ENCODE results near the gene NXPH2. TPM values are rescaled to one million over a fixed set of nuclear protein-coding genes. Genes with fewer than 3 reads are reported as not detected.

The NXPH2 gene
- total RNA-seq, 2 donors from 2014 or later: not detected

DNA sequence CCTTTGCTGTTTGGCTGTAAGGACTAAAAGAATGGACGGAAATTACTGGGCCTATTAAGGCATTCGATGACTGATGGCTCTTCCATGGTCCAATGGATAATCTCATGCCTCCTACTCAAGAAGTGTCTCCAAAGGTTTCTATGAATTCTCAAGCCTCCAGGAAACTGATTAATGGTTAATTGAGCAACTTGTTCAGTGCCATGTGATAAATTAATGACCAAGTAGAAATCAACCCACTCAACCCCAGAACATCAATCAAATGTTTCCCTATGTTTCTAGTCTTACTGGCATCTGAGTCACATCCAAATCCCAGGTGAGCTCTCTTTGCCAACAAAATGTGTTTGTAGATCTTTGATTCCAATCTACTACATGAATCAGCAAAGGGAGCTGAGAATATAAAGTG is 103.6 kb downstream of the NXPH2 start:
- no peak for TF ChIP-seq CTCF (IDR thresholded peaks at IDR 0.05)
- DNase-seq: no peak
- H3K27me3 ChIP-seq: no peaks in the 10 kb centered on the region
- H3K9ac ChIP-seq (ENCODE audit: low read depth in 2 of 2, low read length in 2 of 2): no peak overlapping the region
- H3K9me3 ChIP-seq: no peaks in the 10 kb centered on the region
- intact Hi-C loops (cut with DNase I): no loop called here
- no peaks in the 10 kb centered on the region for H3K36me3 ChIP-seq
- H3K27ac ChIP-seq: no peak overlapping the region
- no peak overlapping the region for H3K4me3 ChIP-seq
- H3K4me1 ChIP-seq: no peaks in the 10 kb centered on the region

DNA sequence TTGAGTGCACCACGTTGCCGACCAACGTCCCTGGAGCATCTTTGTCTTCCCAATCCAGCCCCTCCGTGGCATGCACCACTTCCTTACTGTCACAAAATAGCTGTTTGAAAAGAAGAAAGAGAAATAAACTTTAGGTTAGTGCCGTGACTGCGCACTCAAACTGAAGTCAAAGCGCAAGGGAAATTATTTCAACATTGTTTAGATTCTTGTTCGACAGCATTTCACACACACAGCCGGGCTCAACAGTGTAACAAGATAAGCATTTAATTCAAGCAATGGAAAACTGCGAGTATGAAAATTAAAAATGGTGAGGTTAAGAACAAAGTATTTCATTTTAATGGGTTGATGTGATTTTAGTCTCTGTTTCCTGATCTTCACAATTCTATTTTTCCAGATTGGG is 108.6 kb downstream of the NXPH2 start:
- Histone ChIP-seq H3K36me3 (no peaks in the 10 kb centered on the region), H3K9me3 (no peaks in the 10 kb centered on the region), H3K27ac (no peak overlapping the region), H3K9ac (ENCODE audit: low read depth in 2 of 2, low read length in 2 of 2) (no peak overlapping the region), H3K27me3 (no peaks in the 10 kb centered on the region), H3K4me1 (no peaks in the 10 kb centered on the region), H3K4me3 (no peak overlapping the region)
- intact Hi-C loops (cut with DNase I): no loop called here
- DNase-seq: no peak
- no peak for TF ChIP-seq CTCF (IDR thresholded peaks at IDR 0.05)

- Histone ChIP-seq H3K36me3 (no peaks in the 10 kb centered on the region), H3K4me3 (no peak overlapping the region), H3K27me3 (no peaks in the 10 kb centered on the region), H3K9me3 (no peaks in the 10 kb centered on the region), H3K9ac (ENCODE audit: low read depth in 2 of 2, low read length in 2 of 2) (no peak overlapping the region), H3K4me1 (no peaks in the 10 kb centered on the region), H3K27ac (no peak overlapping the region)
- intact Hi-C loops (cut with DNase I): no loop called here
- DNase-seq: no peak
- no peak for TF ChIP-seq CTCF (IDR thresholded peaks at IDR 0.05)
Measured at GRCh38 chr2:138670734-138671133, 109.5 kb downstream of the NXPH2 start.

DNA sequence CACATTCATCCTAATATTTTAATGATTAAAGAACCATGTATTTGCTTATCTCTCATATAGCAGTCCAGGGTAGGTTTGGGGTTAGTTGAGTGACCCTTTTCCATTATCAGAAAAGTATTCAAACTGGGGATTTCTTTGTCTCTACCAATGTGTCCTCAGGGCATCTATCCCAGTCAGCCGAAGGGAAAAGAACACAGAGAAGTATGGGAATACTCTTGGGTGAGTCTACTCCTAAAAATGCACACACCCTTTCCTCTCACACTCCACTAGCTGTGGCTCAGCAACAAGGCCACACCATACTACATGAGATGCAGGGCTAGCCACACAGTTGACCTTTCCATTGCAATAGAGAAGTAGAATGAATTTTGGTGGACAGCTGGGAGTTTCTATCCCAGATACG is 114.3 kb downstream of the NXPH2 start:
- H3K4me1 ChIP-seq: no peaks in the 10 kb centered on the region
- intact Hi-C loops (cut with DNase I): no loop called here
- H3K4me3 ChIP-seq: no peak overlapping the region
- H3K9me3 ChIP-seq: no peaks in the 10 kb centered on the region
- H3K36me3 ChIP-seq: no peaks in the 10 kb centered on the region
- DNase-seq: no peak
- H3K27ac ChIP-seq: no peak overlapping the region
- no peak for TF ChIP-seq CTCF (IDR thresholded peaks at IDR 0.05)
- no peak overlapping the region for H3K9ac ChIP-seq (ENCODE audit: low read depth in 2 of 2, low read length in 2 of 2)
- no peaks in the 10 kb centered on the region for H3K27me3 ChIP-seq

DNA sequence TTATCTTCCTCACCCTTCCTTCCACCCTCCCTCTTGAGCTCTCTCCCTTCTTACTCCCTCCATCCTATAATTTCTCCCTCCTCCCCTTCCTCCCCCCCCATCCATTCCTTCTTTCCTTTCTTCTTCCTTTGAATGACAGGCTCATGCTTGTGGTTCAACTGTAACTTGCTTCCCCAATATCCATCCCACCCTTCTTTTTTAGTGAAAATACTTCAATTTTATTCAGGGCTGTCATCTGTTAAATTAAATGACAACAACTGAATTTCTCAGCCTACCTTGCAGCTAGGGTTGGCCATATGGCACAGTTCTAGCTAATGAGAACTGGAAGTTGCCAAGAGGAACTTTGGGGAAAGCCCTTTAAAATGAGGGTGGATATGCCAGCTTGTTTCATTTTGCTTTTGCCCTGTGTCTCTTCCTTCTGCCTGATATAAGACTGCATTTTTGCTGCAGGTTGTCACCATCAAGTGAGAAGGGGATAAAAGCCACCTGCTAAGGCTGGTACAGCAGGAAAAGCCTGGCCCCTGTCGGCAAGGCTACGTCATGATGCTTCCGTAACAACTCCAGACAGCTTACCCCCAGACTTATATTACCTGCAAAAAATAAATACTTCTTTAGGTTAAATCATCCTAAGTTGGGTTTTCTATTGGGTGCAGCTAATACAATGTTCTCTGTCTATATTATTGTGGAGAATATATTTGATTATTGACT is 121.8 kb downstream of the NXPH2 start:
- Histone ChIP-seq H3K9ac (ENCODE audit: low read depth in 2 of 2, low read length in 2 of 2) (no peak overlapping the region), H3K36me3 (no peaks in the 10 kb centered on the region), H3K4me1 (no peaks in the 10 kb centered on the region), H3K27me3 (no peaks in the 10 kb centered on the region), H3K27ac (no peak overlapping the region), H3K9me3 (no peaks in the 10 kb centered on the region), H3K4me3 (no peak overlapping the region)
- TF ChIP-seq CTCF (IDR thresholded peaks at IDR 0.05): no peak
- intact Hi-C loops (cut with DNase I): no loop called here
- DNase-seq: no peak
